ENCODE data around the gene SPECC1. TPM values are rescaled to one million over a fixed set of nuclear protein-coding genes. Genes with fewer than 3 reads are reported as not detected.

SPECC1 gene
- total RNA-seq, 4 donors from 2014 or later: 22.5 to 36.3 (median 33.2) TPM

DNA sequence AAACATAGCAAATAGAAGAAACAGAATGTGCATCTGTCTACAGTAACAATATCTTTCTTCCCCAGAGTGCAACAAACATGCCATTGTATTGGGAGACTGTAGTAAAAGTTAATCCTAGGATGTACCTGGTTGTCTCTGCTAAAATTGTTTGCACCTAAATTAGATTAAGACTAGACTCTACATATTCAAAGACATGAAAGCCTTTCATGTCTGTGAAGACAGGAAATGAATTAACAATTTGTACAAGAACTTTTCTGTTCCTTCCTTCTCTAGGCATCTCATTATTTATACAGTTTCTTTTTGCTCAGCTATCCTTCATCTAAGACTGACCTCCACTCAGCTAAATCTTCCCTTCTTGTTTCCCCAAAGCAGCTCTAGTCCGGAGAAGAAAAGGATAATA lies 237.5 kb downstream of the SPECC1 start:
- WGBS, 2 donors (ENCODE audit: low coverage in 1 of 2): 44 to 92% methylated on average over 1 of the region's 1 CpG
- H3K27ac ChIP-seq: no peak overlapping the region
- H3K4me1 ChIP-seq: no peaks in the 10 kb centered on the region
- no peak overlapping the region for H3K4me3 ChIP-seq
- no peak for ATAC-seq
- no peak for TF ChIP-seq POLR2AphosphoS5 (IDR thresholded peaks at IDR 0.05)
- no peak for TF ChIP-seq POLR2A (IDR thresholded peaks at IDR 0.05)
- TF ChIP-seq, protein P1, sequence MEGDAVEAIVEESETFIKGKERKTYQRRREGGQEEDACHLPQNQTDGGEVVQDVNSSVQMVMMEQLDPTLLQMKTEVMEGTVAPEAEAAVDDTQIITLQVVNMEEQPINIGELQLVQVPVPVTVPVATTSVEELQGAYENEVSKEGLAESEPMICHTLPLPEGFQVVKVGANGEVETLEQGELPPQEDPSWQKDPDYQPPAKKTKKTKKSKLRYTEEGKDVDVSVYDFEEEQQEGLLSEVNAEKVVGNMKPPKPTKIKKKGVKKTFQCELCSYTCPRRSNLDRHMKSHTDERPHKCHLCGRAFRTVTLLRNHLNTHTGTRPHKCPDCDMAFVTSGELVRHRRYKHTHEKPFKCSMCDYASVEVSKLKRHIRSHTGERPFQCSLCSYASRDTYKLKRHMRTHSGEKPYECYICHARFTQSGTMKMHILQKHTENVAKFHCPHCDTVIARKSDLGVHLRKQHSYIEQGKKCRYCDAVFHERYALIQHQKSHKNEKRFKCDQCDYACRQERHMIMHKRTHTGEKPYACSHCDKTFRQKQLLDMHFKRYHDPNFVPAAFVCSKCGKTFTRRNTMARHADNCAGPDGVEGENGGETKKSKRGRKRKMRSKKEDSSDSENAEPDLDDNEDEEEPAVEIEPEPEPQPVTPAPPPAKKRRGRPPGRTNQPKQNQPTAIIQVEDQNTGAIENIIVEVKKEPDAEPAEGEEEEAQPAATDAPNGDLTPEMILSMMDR (IDR thresholded peaks at IDR 0.05): no peak
- no peak for TF ChIP-seq EP300 (IDR thresholded peaks at IDR 0.05)
- H3K9me3 ChIP-seq: peaks cover 0 to 8% (median 0%) of the 10 kb centered on the region in 3 donors
- peaks cover 0 to 22% of the 10 kb centered on the region in 2 donors for H3K36me3 ChIP-seq
- no peaks in the 10 kb centered on the region for H3K27me3 ChIP-seq

DNA sequence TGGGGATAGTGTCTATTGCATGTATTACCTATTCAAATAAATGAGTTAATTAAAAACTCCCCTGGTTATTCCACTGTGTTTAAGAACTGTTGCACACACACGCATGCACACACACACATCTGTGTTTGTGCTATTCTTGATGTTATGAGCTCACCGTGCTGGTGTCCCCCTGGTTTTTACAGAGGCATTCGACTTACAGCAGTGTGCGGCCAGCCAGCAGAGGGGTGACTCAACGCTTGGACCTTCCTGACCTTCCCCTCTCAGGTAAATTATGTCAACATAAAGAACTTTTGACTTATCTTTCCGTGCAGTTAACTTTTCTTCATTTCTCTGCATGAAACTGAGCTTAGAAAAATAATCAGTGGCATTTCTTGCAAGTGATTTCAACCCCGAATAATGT lies 244.2 kb downstream of the SPECC1 start:
- peaks cover 0 to 26% of the 10 kb centered on the region in 2 donors for H3K36me3 ChIP-seq
- no peak for ATAC-seq
- H3K27ac ChIP-seq: no peak overlapping the region
- H3K9me3 ChIP-seq: peaks cover 0 to 8% (median 0%) of the 10 kb centered on the region in 3 donors
- no peak overlapping the region for H3K4me3 ChIP-seq
- TF ChIP-seq POLR2AphosphoS5 (IDR thresholded peaks at IDR 0.05) (no peak), POLR2A (IDR thresholded peaks at IDR 0.05) (no peak), EP300 (IDR thresholded peaks at IDR 0.05) (no peak)
- TF ChIP-seq, protein P1 (IDR thresholded peaks at IDR 0.05): no peak
- H3K27me3 ChIP-seq: no peaks in the 10 kb centered on the region
- H3K4me1 ChIP-seq: no peaks in the 10 kb centered on the region
- 80 to 93% methylated on average over 4 to 7 of the region's 7 CpGs for WGBS, 2 donors (ENCODE audit: low coverage in 1 of 2)

DNA sequence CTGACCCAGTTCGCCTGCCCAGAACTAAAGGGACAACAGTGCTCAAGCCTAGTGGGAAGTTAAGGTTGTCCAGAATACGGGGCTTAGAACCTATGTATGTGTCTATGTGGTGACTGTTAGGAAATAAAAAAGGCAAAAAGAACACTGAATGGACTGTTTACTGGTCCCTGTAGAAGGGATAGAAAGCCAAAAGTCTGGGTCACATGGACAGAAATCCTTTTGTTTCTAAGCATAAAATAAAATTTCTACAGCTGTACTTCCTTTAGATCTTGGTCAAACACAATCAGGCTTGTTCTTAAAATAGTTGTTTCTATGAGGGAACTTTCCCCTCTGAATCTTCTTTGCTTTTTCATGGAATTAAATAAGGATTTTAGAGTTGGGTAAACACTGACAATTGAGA lies 245.4 kb downstream of the SPECC1 start:
- peaks cover 0 to 24% of the 10 kb centered on the region in 2 donors for H3K36me3 ChIP-seq
- ATAC-seq: no peak
- H3K4me3 ChIP-seq: no peak overlapping the region
- H3K4me1 ChIP-seq: no peaks in the 10 kb centered on the region
- H3K27ac ChIP-seq: no peak overlapping the region
- WGBS, 2 donors (ENCODE audit: low coverage in 1 of 2): 86 to 89% methylated on average over 1 to 2 of the region's 2 CpGs
- no peaks in the 10 kb centered on the region for H3K27me3 ChIP-seq
- H3K9me3 ChIP-seq: no peaks in the 10 kb centered on the region
- no peak for TF ChIP-seq POLR2A (IDR thresholded peaks at IDR 0.05)

DNA sequence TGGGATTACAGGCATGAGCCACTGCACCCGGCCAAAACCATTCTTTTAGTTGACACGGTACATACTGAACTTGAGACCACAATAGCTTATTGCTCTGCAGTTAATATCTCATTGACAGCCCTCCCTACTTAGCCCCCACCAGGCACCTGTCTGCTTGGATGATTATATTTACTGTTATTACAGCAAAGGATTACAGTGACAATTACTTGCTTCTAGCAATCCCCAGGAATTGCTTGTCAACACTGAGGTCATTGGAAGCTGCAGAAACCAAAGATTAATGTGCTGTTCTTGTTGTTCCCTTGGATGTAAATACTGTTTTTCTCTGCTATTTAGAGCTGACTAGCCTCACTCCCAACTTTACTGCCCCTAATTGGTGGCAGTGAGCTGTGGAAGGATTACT lies 247.0 kb downstream of the SPECC1 start:
- H3K27me3 ChIP-seq: no peaks in the 10 kb centered on the region
- 50 to 85% methylated on average over 1 to 2 of the region's 2 CpGs for WGBS, 2 donors (ENCODE audit: low coverage in 1 of 2)
- no peaks in the 10 kb centered on the region for H3K9me3 ChIP-seq
- no peak overlapping the region for H3K4me3 ChIP-seq
- H3K27ac ChIP-seq: no peak overlapping the region
- no peak for ATAC-seq
- no peak for TF ChIP-seq POLR2A (IDR thresholded peaks at IDR 0.05)
- TF ChIP-seq EP300 (IDR thresholded peaks at IDR 0.05): no peak
- no peak for TF ChIP-seq POLR2AphosphoS5 (IDR thresholded peaks at IDR 0.05)
- TF ChIP-seq, protein P1 (IDR thresholded peaks at IDR 0.05): no peak
- no peaks in the 10 kb centered on the region for H3K4me1 ChIP-seq
- peaks cover 0 to 34% of the 10 kb centered on the region in 2 donors for H3K36me3 ChIP-seq

DNA sequence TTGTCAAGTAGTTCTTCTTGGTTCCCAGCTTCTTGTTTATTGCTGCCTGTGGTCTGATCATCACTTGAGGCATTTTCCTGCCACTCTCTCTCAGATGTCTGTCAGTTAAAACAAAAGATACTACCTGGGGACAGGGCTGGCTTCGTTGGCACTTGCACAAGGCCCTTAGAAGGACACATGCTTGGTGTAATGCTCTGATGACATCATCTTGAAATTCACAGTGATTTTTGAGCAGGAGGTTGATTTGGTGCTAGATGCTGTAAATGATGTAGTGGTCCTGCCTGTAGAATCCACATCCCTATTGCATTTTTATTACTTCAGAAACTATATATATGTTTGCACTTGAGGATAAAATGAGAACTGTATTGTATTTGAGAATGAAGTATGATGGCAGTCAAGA lies 247.8 kb downstream of the SPECC1 start:
- H3K9me3 ChIP-seq: no peaks in the 10 kb centered on the region
- H3K4me3 ChIP-seq: no peak overlapping the region
- no peaks in the 10 kb centered on the region for H3K4me1 ChIP-seq
- H3K27me3 ChIP-seq: no peaks in the 10 kb centered on the region
- peaks cover 0 to 34% of the 10 kb centered on the region in 2 donors for H3K36me3 ChIP-seq
- no peak overlapping the region for H3K27ac ChIP-seq
- no peak for ATAC-seq
- WGBS, 2 donors (ENCODE audit: low coverage in 1 of 2): 67% methylated on average over 1 of the region's 1 CpG; no CpG with 5 or more reads in 1 of the 2 donors
- TF ChIP-seq EP300 (IDR thresholded peaks at IDR 0.05) (no peak), POLR2AphosphoS5 (IDR thresholded peaks at IDR 0.05) (no peak), POLR2A (IDR thresholded peaks at IDR 0.05) (no peak)
- TF ChIP-seq, protein P1 (IDR thresholded peaks at IDR 0.05): no peak

Measured in gastroesophageal sphincter (tissue), 4 donors.